WI38 (cell line): ENCODE measurements around the gene IGF1R.

Experiments used
- H3K4me3 ChIP-seq: 2 replicates; pipeline ENCODE4 v1.5.1; 2011; ENCODE audit warnings: low read depth, mild to moderate bottlenecking, control low read depth, low read length
- CTCF ChIP-seq: IDR thresholded peaks from 2 replicates; pipeline ENCODE4 v1.5.1; 2012; ENCODE audit warnings: low read depth, mild to moderate bottlenecking, control low read depth, low read length

The IGF1R gene

GRCh38 chr15:98649472-98650416, 1.4 kb downstream of the IGF1R start:
- TF ChIP-seq CTCF = no peak
- H3K4me3 ChIP-seq = peak overlapping the region; percentile 94

- TF ChIP-seq CTCF = no peak
- H3K4me3 ChIP-seq = peak overlapping the region; percentile 94
Observed at GRCh38 chr15:98650417-98651035, 2.2 kb downstream of the IGF1R start.

GRCh38 chr15:98651036-98651481, 2.7 kb downstream of the IGF1R start:
- TF ChIP-seq CTCF = no peak
- H3K4me3 ChIP-seq = peak overlapping the region; percentile 94

- peak overlapping the region; percentile 94 for H3K4me3 ChIP-seq
- no peak for TF ChIP-seq CTCF
Observed at GRCh38 chr15:98651581-98652220, 3.4 kb downstream of the IGF1R start.

GRCh38 chr15:98653686-98654085, 5.3 kb downstream of the IGF1R start:
- no peak for TF ChIP-seq CTCF
- H3K4me3 ChIP-seq = no peak overlapping the region

GRCh38 chr15:98654790-98655360, 6.5 kb downstream of the IGF1R start:
- TF ChIP-seq CTCF = no peak
- H3K4me3 ChIP-seq = no peak overlapping the region
